Measurements from ENCODE around the gene PCDHB14. TPM values are rescaled to one million over a fixed set of nuclear protein-coding genes. Genes with fewer than 3 reads are reported as not detected.

PCDHB14 gene
- total RNA-seq, 1 experiment from 2014 or later, result 1.5 TPM

Other genes with a start within 250 kb of the PCDHB14 start
- 0.06 TPM in 1 of 2 replicates, not detected in the other for gene PCDHB1, start 172.0 kb upstream of the PCDHB14 start, total RNA-seq (2014; rRNA removed; shearing (Covaris generic))
- gene PCDHB2, start 128.7 kb upstream of the PCDHB14 start, total RNA-seq (2014; rRNA removed; shearing (Covaris generic)), result 12.1 and 22.4 TPM in 2 replicates
- gene PCDHB3, start 122.9 kb upstream of the PCDHB14 start, total RNA-seq (2014; rRNA removed; shearing (Covaris generic)), result 0.11 and 0.24 TPM in 2 replicates
- 0.51 TPM in 2 replicates for gene PCDHB4, start 101.5 kb upstream of the PCDHB14 start, total RNA-seq (2014; rRNA removed; shearing (Covaris generic))
- 20.6 and 21.7 TPM in 2 replicates for gene PCDHB5, start 88.1 kb upstream of the PCDHB14 start, total RNA-seq (2014; rRNA removed; shearing (Covaris generic))
- gene PCDHB6, start 73.3 kb upstream of the PCDHB14 start, total RNA-seq (2014; rRNA removed; shearing (Covaris generic)), result 0.69 and 2.9 TPM in 2 replicates
- gene PCDHB7, start 50.7 kb upstream of the PCDHB14 start, total RNA-seq (2014; rRNA removed; shearing (Covaris generic)), result 2.6 and 3.9 TPM in 2 replicates
- 6.7 and 8.3 TPM in 2 replicates for gene PCDHB8, start 45.6 kb upstream of the PCDHB14 start, total RNA-seq (2014; rRNA removed; shearing (Covaris generic))
- gene PCDHB16, start 41.0 kb upstream of the PCDHB14 start, total RNA-seq (2014; rRNA removed; shearing (Covaris generic)), result 4.3 and 4.8 TPM in 2 replicates
- 0.40 and 1.6 TPM in 2 replicates for gene PCDHB9, start 36.2 kb upstream of the PCDHB14 start, total RNA-seq (2014; rRNA removed; shearing (Covaris generic))
- 0.40 and 0.71 TPM in 2 replicates for gene PCDHB10, start 31.0 kb upstream of the PCDHB14 start, total RNA-seq (2014; rRNA removed; shearing (Covaris generic))
- 0.40 and 1.1 TPM in 2 replicates for gene PCDHB11, start 23.7 kb upstream of the PCDHB14 start, total RNA-seq (2014; rRNA removed; shearing (Covaris generic))
- gene PCDHB12, start 14.6 kb upstream of the PCDHB14 start, total RNA-seq (2014; rRNA removed; shearing (Covaris generic)), result 2.1 and 3.6 TPM in 2 replicates
- gene PCDHB13, start 9.4 kb upstream of the PCDHB14 start, total RNA-seq (2014; rRNA removed; shearing (Covaris generic)), result 1.7 and 2.1 TPM in 2 replicates
- 0.21 and 0.86 TPM in 2 replicates for gene PCDHB15, start 22.1 kb downstream of the PCDHB14 start, total RNA-seq (2014; rRNA removed; shearing (Covaris generic))
- gene SLC25A2, start 80.7 kb downstream of the PCDHB14 start, total RNA-seq (2014; rRNA removed; shearing (Covaris generic)), result 0.11 and 1.8 TPM in 2 replicates
- gene TAF7, start 97.4 kb downstream of the PCDHB14 start, total RNA-seq (2014; rRNA removed; shearing (Covaris generic)), result 55.5 and 57.7 TPM in 2 replicates
- 0.18 and 0.34 TPM in 2 replicates for gene PCDHGA1, start 107.2 kb downstream of the PCDHB14 start, total RNA-seq (2014; rRNA removed; shearing (Covaris generic))
- gene PCDHGA2, start 115.4 kb downstream of the PCDHB14 start, total RNA-seq (2014; rRNA removed; shearing (Covaris generic)), result 0.15 and 0.74 TPM in 2 replicates
- 0.57 TPM in 1 of 2 replicates, not detected in the other for gene PCDHGA3, start 120.5 kb downstream of the PCDHB14 start, total RNA-seq (2014; rRNA removed; shearing (Covaris generic))
- gene PCDHGB1, start 126.8 kb downstream of the PCDHB14 start, total RNA-seq (2014; rRNA removed; shearing (Covaris generic)), result 1.4 and 1.5 TPM in 2 replicates
- 0.63 and 1.6 TPM in 2 replicates for gene PCDHGA4, start 131.7 kb downstream of the PCDHB14 start, total RNA-seq (2014; rRNA removed; shearing (Covaris generic))
- 0.23 and 0.24 TPM in 2 replicates for gene PCDHGB2, start 136.7 kb downstream of the PCDHB14 start, total RNA-seq (2014; rRNA removed; shearing (Covaris generic))
- 0.23 and 0.39 TPM in 2 replicates for gene PCDHGA5, start 140.8 kb downstream of the PCDHB14 start, total RNA-seq (2014; rRNA removed; shearing (Covaris generic))
- gene PCDHGB3, start 146.9 kb downstream of the PCDHB14 start, total RNA-seq (2014; rRNA removed; shearing (Covaris generic)), result 0.68 and 1.1 TPM in 2 replicates
- 0.24 and 0.46 TPM in 2 replicates for gene PCDHGA6, start 150.5 kb downstream of the PCDHB14 start, total RNA-seq (2014; rRNA removed; shearing (Covaris generic))
- gene PCDHGA7, start 159.4 kb downstream of the PCDHB14 start, total RNA-seq (2014; rRNA removed; shearing (Covaris generic)), result 0.06 and 0.42 TPM in 2 replicates
- gene PCDHGB4, start 164.4 kb downstream of the PCDHB14 start, total RNA-seq (2014; rRNA removed; shearing (Covaris generic)), result 0.06 and 0.09 TPM in 2 replicates
- gene PCDHGA8, start 169.3 kb downstream of the PCDHB14 start, total RNA-seq (2014; rRNA removed; shearing (Covaris generic)), result 0.06 TPM in 1 of 2 replicates, not detected in the other
- gene PCDHGB5, start 174.6 kb downstream of the PCDHB14 start, total RNA-seq (2014; rRNA removed; shearing (Covaris generic)), result 0.09 TPM in 1 of 2 replicates, not detected in the other
- gene PCDHGA9, start 179.4 kb downstream of the PCDHB14 start, total RNA-seq (2014; rRNA removed; shearing (Covaris generic)), result 1.2 TPM in 1 of 2 replicates, not detected in the other
- 1.3 and 2.5 TPM in 2 replicates for gene PCDHGB6, start 184.7 kb downstream of the PCDHB14 start, total RNA-seq (2014; rRNA removed; shearing (Covaris generic))
- 0.06 and 0.30 TPM in 2 replicates for gene PCDHGA10, start 189.6 kb downstream of the PCDHB14 start, total RNA-seq (2014; rRNA removed; shearing (Covaris generic))
- gene PCDHGB7, start 194.3 kb downstream of the PCDHB14 start, total RNA-seq (2014; rRNA removed; shearing (Covaris generic)), result 0.06 and 0.17 TPM in 2 replicates
- 15.0 TPM in 2 replicates for gene PCDHGA11, start 197.7 kb downstream of the PCDHB14 start, total RNA-seq (2014; rRNA removed; shearing (Covaris generic))
- gene PCDHGA12, start 207.2 kb downstream of the PCDHB14 start, total RNA-seq (2014; rRNA removed; shearing (Covaris generic)), result not detected in 2 replicates